ENCODE results near the gene N4BP2.

Gene N4BP2

DNA sequence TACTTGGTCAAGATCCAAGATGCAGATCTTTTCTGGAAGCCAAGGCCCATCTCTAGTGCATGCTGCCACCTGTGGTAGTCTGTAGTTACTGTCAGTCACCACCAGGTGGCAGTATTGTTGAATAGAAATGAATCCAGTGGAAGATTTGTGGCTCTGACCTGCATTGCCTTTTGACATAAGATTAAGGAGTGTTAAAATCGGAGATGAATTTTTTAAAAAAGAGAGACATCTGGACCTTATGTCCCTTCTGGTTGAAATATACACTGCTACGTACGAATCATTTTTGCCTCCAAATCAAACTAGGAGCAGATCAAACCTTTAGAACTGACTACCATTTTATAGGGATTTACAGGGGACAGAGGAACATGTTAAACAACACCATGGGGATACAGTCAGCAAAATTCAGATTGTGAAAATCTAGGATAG lies 93.3 kb downstream of the N4BP2 start:
- H3K27me3 ChIP-seq (ENCODE audit: insufficient read depth, poor library complexity, severe bottlenecking): no peaks in the 10 kb centered on the region
- no peak overlapping the region for H3K4me3 ChIP-seq (replicated peaks; ENCODE audit: insufficient read depth, low read length)
- peak; percentile 59 to 84 for DNase-seq (ENCODE audit: low read depth in 1 of 2, low spot score in 1 of 2)
- no peak for TF ChIP-seq SPI1 (IDR thresholded peaks at IDR 0.05; ENCODE audit: borderline replicate concordance, low read depth)
- TF ChIP-seq, protein P1, sequence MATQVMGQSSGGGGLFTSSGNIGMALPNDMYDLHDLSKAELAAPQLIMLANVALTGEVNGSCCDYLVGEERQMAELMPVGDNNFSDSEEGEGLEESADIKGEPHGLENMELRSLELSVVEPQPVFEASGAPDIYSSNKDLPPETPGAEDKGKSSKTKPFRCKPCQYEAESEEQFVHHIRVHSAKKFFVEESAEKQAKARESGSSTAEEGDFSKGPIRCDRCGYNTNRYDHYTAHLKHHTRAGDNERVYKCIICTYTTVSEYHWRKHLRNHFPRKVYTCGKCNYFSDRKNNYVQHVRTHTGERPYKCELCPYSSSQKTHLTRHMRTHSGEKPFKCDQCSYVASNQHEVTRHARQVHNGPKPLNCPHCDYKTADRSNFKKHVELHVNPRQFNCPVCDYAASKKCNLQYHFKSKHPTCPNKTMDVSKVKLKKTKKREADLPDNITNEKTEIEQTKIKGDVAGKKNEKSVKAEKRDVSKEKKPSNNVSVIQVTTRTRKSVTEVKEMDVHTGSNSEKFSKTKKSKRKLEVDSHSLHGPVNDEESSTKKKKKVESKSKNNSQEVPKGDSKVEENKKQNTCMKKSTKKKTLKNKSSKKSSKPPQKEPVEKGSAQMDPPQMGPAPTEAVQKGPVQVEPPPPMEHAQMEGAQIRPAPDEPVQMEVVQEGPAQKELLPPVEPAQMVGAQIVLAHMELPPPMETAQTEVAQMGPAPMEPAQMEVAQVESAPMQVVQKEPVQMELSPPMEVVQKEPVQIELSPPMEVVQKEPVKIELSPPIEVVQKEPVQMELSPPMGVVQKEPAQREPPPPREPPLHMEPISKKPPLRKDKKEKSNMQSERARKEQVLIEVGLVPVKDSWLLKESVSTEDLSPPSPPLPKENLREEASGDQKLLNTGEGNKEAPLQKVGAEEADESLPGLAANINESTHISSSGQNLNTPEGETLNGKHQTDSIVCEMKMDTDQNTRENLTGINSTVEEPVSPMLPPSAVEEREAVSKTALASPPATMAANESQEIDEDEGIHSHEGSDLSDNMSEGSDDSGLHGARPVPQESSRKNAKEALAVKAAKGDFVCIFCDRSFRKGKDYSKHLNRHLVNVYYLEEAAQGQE (IDR thresholded peaks at IDR 0.05; ENCODE audit: insufficient replicate concordance, low read depth): no peak
- peak; percentile 67 for TF ChIP-seq CTCF (IDR thresholded peaks at IDR 0.05; ENCODE audit: insufficient read depth, low read length)
- TF ChIP-seq GABPA (IDR thresholded peaks at IDR 0.05; ENCODE audit: low read depth): no peak
- no peak for TF ChIP-seq POLR2AphosphoS5 (IDR thresholded peaks at IDR 0.05; ENCODE audit: low read depth)
- H3K27ac ChIP-seq (replicated peaks): no peak overlapping the region

DNA sequence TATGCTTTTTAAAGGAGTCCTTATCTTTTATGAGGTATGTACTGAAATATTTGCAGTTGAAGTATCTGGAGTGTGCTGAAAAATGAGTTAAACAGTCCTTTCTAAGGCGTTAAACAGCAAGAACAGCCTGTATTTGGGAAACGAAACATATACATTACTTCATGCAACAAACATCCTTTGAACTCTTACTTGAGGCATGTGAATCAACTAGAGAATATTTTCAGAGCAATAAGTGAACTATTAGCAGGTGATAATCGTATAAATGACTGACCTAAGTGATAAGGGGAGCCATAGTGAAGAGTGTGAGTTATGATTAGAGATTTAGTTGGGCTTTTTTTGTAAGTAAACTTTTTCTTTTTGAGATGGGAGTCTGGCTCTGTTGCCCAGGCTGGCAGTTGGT lies 94.3 kb downstream of the N4BP2 start:
- Histone ChIP-seq H3K27ac (replicated peaks) (no peak overlapping the region), H3K4me3 (replicated peaks; ENCODE audit: insufficient read depth, low read length) (no peak overlapping the region), H3K27me3 (ENCODE audit: insufficient read depth, poor library complexity, severe bottlenecking) (no peaks in the 10 kb centered on the region)
- no peak for TF ChIP-seq CTCF (IDR thresholded peaks at IDR 0.05; ENCODE audit: insufficient read depth, low read length)
- TF ChIP-seq POLR2AphosphoS5 (IDR thresholded peaks at IDR 0.05; ENCODE audit: low read depth): no peak
- TF ChIP-seq, protein P1 (IDR thresholded peaks at IDR 0.05; ENCODE audit: insufficient replicate concordance, low read depth): no peak
- no peak for TF ChIP-seq GABPA (IDR thresholded peaks at IDR 0.05; ENCODE audit: low read depth)
- TF ChIP-seq SPI1 (IDR thresholded peaks at IDR 0.05; ENCODE audit: borderline replicate concordance, low read depth): no peak
- no peak for DNase-seq (ENCODE audit: low read depth in 1 of 2, low spot score in 1 of 2)

- TF ChIP-seq GABPA (IDR thresholded peaks at IDR 0.05; ENCODE audit: low read depth): no peak
- no peak for TF ChIP-seq CTCF (IDR thresholded peaks at IDR 0.05; ENCODE audit: insufficient read depth, low read length)
- TF ChIP-seq, protein P1 (IDR thresholded peaks at IDR 0.05; ENCODE audit: insufficient replicate concordance, low read depth): no peak
- no peak for TF ChIP-seq POLR2AphosphoS5 (IDR thresholded peaks at IDR 0.05; ENCODE audit: low read depth)
- TF ChIP-seq SPI1 (IDR thresholded peaks at IDR 0.05; ENCODE audit: borderline replicate concordance, low read depth): no peak
- no peak overlapping the region for H3K4me3 ChIP-seq (replicated peaks; ENCODE audit: insufficient read depth, low read length)
- H3K27ac ChIP-seq (replicated peaks): no peak overlapping the region
- H3K27me3 ChIP-seq (ENCODE audit: insufficient read depth, poor library complexity, severe bottlenecking): no peaks in the 10 kb centered on the region
- no peak for DNase-seq (ENCODE audit: low read depth in 1 of 2, low spot score in 1 of 2)
Observed at GRCh38 chr4:40152637-40153036, 96.0 kb downstream of the N4BP2 start.
